WI38 (cell line): Measurements from ENCODE around the gene OR13A1.
"Not testable (repeated sequence)": the region's sequence is repeated elsewhere in the genome, so short reads cannot be mapped to it uniquely, and the experiment has no call there.

ENCODE experiments used
- H3K4me3 ChIP-seq: 2 replicates; pipeline ENCODE4 v1.5.1; 2011; ENCODE audit warnings: low read depth, mild to moderate bottlenecking, control low read depth, low read length
- CTCF ChIP-seq: IDR thresholded peaks from 2 replicates; pipeline ENCODE4 v1.5.1; 2012; ENCODE audit warnings: low read depth, mild to moderate bottlenecking, control low read depth, low read length

OR13A1 gene

GRCh38 chr10:45265996-45266395 is 49.4 kb downstream of the OR13A1 start:
- TF ChIP-seq CTCF = no peak
- no peak overlapping the region for H3K4me3 ChIP-seq

GRCh38 chr10:45261946-45262345 is 53.5 kb downstream of the OR13A1 start:
- no peak overlapping the region for H3K4me3 ChIP-seq
- TF ChIP-seq CTCF = no peak

- no peak for TF ChIP-seq CTCF
- H3K4me3 ChIP-seq = no peak overlapping the region
Measured at GRCh38 chr10:45261243-45261775, 54.1 kb downstream of the OR13A1 start.

GRCh38 chr10:45260635-45261034 is 54.8 kb downstream of the OR13A1 start:
- not testable (repeated sequence) for H3K4me3 ChIP-seq

GRCh38 chr10:45259786-45260495 is 55.5 kb downstream of the OR13A1 start:
- not testable (repeated sequence) for H3K4me3 ChIP-seq

- no peak for TF ChIP-seq CTCF
- no peak overlapping the region for H3K4me3 ChIP-seq
Measured at GRCh38 chr10:45257600-45257999, 57.8 kb downstream of the OR13A1 start.

GRCh38 chr10:45256246-45256645 is 59.2 kb downstream of the OR13A1 start:
- TF ChIP-seq CTCF = no peak
- no peak overlapping the region for H3K4me3 ChIP-seq

- no peak for TF ChIP-seq CTCF
- H3K4me3 ChIP-seq = no peak overlapping the region
Measured at GRCh38 chr10:45255706-45256105, 59.7 kb downstream of the OR13A1 start.
